HUES6 (cell line): ENCODE results near the gene GNLY.
"Not testable (repeated sequence)": the region's sequence is repeated elsewhere in the genome, so short reads cannot be mapped to it uniquely, and the experiment has no call there.

Experiments
- H3K27ac ChIP-seq: 2 replicates; pipeline ENCODE4 v1.7.0; 2013; ENCODE audit warnings: low read depth, mild to moderate bottlenecking, low read length, inconsistent platforms
- H3K27me3 ChIP-seq: 2 replicates; pipeline ENCODE4 v1.6.1; 2013; ENCODE audit warnings: low read length; ENCODE audit not compliant: control insufficient read depth, insufficient read depth
- H3K36me3 ChIP-seq: 2 replicates; pipeline ENCODE4 v1.6.1; 2013; ENCODE audit warnings: low read length; ENCODE audit not compliant: control insufficient read depth, insufficient read depth
- H3K4me1 ChIP-seq: 2 replicates; pipeline ENCODE4 v1.6.1; 2013; ENCODE audit warnings: low read length; ENCODE audit not compliant: control insufficient read depth, insufficient read depth
- H3K4me3 ChIP-seq: 2 replicates; pipeline ENCODE4 v1.5.1; 2013; ENCODE audit warnings: low read depth, low read length
- H3K9ac ChIP-seq: one replicate; pipeline ENCODE4 v1.6.1; 2013; ENCODE audit warnings: mild to moderate bottlenecking, low read length
- H3K9me3 ChIP-seq: 2 replicates; pipeline ENCODE4 v1.6.1; 2013; ENCODE audit warnings: low read depth, low read length; ENCODE audit not compliant: control insufficient read depth, insufficient read depth

Gene GNLY

GRCh38 chr2:85711578-85712060 is 17.5 kb downstream of the GNLY start:
- no peak overlapping the region for H3K27ac ChIP-seq
- H3K9ac ChIP-seq, result no peak overlapping the region
- 0 out of 2 replicates have a peak, but pooled peaks cover 2% of the 10 kb centered on the region for H3K4me1 ChIP-seq
- H3K4me3 ChIP-seq, result no peak overlapping the region
- H3K36me3 ChIP-seq, result no peaks in the 10 kb centered on the region
- H3K9me3 ChIP-seq, result no peaks in the 10 kb centered on the region
- 0 out of 2 replicates have a peak, but pooled peaks cover 6% of the 10 kb centered on the region for H3K27me3 ChIP-seq

DNA sequence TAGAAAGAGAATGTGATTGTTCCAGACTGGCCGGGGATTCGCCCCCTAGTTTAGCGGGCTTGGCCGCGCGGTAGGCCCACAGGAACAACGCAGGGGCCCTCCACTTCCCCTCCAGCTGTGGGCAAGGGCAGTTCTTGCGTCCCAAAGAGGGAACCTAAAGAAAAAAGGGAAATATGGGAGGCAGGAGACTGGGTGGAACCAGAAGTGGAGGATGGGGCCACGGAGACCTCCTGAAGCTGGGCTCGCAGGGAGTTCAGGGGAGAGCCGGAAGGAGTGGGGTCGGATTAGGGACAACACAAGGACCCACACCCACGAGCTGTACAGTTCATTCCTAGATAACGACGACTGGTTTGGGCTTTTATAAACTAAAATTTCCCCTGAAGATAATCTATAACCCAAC is 18.2 kb downstream of the GNLY start:
- no peak overlapping the region for H3K27ac ChIP-seq
- no peaks in the 10 kb centered on the region for H3K9me3 ChIP-seq
- no peaks in the 10 kb centered on the region for H3K36me3 ChIP-seq
- H3K4me1 ChIP-seq, result 0 out of 2 replicates have a peak, but pooled peaks cover 2% of the 10 kb centered on the region
- no peak overlapping the region for H3K9ac ChIP-seq
- H3K4me3 ChIP-seq, result no peak overlapping the region
- 0 out of 2 replicates have a peak, but pooled peaks cover 5% of the 10 kb centered on the region for H3K27me3 ChIP-seq

DNA sequence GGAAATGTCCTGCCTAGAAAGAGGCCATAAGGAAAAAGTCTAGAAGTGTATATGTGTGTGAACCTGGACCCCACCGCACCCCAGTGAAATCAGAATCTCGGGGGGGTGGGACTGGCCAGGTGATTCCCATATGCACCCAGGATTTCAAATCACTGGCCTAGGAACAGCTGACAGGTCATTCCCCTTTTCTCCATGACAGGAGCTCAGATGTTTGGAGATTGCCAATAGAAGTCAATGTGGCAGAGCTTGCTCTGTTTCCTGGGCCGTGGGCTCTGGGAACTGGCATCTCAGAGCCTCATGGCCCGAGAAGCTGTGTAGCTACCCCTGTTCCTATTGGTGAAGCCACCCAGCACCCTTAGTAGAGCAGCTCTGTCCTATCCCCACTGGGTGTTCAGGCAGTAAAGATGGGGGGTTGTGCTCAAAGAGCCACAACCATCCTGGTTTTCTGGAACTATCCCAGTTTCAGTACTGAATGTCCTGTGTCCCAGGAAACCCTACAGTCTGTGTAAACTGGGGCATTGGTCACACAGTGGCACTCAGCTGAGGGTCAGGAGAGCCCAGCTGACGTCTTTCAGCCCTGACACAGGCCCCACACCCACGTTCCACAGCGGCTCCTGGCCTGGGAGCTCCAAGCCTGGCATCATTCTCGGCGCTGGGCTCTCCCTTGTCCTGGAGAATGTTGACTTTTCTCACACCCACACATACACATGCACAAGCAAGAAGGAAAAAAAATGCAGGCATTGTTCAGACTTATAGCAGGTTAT is 18.9 kb downstream of the GNLY start:
- Histone ChIP-seq H3K36me3 (no peaks in the 10 kb centered on the region), H3K4me1 (0 out of 2 replicates have a peak, but pooled peaks cover 2% of the 10 kb centered on the region), H3K27ac (no peak overlapping the region), H3K4me3 (no peak overlapping the region), H3K9me3 (no peaks in the 10 kb centered on the region), H3K9ac (no peak overlapping the region), H3K27me3 (no peaks in the 10 kb centered on the region)

DNA sequence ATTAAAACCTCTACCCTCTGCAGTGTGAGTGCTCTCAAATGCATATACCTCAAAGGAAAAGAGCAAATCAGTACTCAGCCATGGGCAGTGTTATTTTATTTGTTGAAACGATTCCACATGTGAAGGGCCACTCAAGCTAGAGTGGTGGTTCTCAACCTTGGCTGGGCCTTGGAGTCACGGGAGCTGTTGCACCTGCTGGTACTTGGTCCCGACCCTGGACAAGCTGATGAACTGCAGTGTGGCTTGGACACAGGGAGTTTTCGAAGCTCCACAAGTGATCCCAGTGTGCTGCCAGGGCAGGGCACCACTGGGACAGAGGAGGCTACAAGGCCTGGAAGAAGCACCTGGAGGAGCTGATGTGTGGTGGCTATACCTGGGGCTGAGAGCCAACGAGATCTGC is 19.7 kb downstream of the GNLY start:
- 0 out of 2 replicates have a peak, but pooled peaks cover 2% of the 10 kb centered on the region for H3K4me1 ChIP-seq
- H3K9ac ChIP-seq, result no peak overlapping the region
- no peaks in the 10 kb centered on the region for H3K9me3 ChIP-seq
- H3K27ac ChIP-seq, result no peak overlapping the region
- H3K4me3 ChIP-seq, result no peak overlapping the region
- no peaks in the 10 kb centered on the region for H3K27me3 ChIP-seq
- H3K36me3 ChIP-seq, result no peaks in the 10 kb centered on the region

DNA sequence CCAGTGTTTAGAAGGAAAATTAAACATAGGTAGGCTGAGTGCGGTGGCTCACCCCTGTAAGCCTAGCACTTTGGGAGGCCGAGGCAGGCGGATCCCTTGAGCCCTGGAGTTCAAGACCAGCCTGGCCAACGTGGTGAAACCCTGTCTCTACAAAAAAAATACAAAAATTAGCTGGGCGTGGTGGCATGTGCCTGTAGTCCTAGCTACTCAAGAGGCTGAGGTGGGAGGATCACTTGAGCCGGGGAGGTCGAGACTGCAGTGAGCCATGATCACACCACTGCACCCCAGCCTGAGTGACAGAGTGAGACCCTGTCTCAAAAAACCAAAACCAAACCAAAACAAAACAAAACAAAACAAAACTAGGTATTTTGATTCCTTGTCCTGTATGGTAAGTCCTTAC is 20.3 kb downstream of the GNLY start:
- not testable (repeated sequence) for H3K36me3 ChIP-seq, H3K9me3 ChIP-seq, H3K27ac ChIP-seq, H3K27me3 ChIP-seq, H3K4me3 ChIP-seq, H3K4me1 ChIP-seq, H3K9ac ChIP-seq

DNA sequence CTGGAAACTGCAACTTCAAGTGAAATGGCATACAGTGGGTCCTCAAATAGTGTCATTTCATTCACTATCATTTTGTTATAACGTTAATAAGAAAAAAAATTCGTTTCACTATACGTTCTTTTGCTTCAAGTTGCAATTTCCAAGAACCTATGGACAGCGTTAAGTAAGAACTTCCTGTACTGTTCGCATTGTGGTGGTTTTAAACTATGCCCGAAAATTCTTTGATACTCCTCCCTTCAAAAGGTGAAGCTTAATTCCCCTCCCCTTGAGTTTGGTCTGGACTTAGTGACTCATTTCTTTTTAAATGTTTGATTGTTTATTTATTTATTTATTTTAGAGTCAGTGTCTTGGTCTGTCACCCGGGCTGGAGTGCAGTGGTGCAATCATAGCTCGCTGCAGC is 20.7 kb downstream of the GNLY start:
- Histone ChIP-seq H3K27ac (no peak overlapping the region), H3K36me3 (no peaks in the 10 kb centered on the region), H3K4me1 (0 out of 2 replicates have a peak, but pooled peaks cover 2% of the 10 kb centered on the region), H3K9me3 (no peaks in the 10 kb centered on the region), H3K4me3 (no peak overlapping the region), H3K27me3 (no peaks in the 10 kb centered on the region), H3K9ac (no peak overlapping the region)

DNA sequence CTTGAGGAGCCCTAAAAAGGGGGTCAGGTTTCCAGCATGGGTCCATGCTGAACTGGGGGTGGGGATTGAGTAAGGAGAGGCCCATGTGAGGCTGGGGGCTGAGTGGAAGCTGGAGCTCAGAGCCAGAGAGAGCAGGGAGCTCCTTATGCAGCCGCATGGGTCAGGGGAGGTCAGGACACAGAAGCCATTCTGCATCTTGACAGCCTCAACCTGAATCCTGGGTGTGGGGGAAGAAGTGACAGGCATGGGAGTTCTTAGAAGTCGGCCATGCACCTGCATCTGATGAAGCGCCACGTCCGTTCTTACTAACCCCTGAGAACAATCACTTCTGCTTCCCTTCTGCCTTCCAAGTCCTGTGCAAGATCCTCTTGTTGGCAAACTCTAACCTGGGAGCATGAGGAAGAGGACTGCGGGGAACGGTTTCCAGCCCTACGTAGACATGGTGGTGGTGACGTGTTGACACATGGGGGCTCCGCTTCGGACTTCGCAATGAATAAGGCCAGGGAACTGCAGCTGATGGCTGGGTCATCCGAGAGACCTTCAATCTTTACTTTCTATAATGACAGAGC is 22.3 kb downstream of the GNLY start:
- no peak overlapping the region for H3K4me3 ChIP-seq
- no peaks in the 10 kb centered on the region for H3K36me3 ChIP-seq
- no peak overlapping the region for H3K27ac ChIP-seq
- H3K27me3 ChIP-seq, result no peaks in the 10 kb centered on the region
- no peak overlapping the region for H3K9ac ChIP-seq
- no peaks in the 10 kb centered on the region; the same call in 1 of the 2 replicates for H3K9me3 ChIP-seq
- no peaks in the 10 kb centered on the region for H3K4me1 ChIP-seq

DNA sequence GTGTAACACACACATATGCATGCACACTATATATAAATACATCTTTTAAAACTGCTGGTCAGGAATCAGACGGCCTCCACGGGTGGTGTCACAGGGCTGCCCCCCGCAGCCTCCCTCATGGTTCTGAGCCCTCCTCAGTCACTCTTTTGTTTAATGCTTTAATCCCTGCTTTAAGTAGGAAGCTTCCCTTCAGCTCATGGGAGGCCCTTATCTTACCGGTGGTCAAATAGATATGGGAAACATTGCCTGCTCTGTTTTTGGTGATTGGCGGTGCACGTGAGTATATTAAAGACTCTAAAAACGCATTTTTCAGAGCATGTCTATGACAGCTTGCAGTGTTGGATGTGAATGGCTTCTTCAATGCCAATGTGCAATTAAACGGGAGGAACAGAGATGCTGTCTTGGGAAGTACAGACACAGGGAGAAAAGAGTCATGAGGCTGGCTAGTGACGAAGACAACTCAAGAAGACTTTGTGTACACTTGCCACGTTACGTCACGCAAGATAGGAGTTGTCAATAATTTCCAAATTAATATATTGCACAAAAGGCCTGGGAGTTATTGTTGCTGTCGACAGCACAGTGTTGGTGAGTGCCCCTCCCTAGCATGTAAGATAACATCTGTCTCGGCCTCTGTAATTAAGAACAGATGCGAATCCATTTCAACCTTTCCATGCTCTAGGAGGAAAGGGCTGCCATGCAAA is 23.3 kb downstream of the GNLY start:
- H3K9ac ChIP-seq, result no peak overlapping the region
- H3K9me3 ChIP-seq, result no peaks in the 10 kb centered on the region; the same call in 1 of the 2 replicates
- H3K27me3 ChIP-seq, result no peaks in the 10 kb centered on the region
- no peaks in the 10 kb centered on the region for H3K36me3 ChIP-seq
- no peaks in the 10 kb centered on the region for H3K4me1 ChIP-seq
- no peak overlapping the region for H3K27ac ChIP-seq
- no peak overlapping the region for H3K4me3 ChIP-seq

DNA sequence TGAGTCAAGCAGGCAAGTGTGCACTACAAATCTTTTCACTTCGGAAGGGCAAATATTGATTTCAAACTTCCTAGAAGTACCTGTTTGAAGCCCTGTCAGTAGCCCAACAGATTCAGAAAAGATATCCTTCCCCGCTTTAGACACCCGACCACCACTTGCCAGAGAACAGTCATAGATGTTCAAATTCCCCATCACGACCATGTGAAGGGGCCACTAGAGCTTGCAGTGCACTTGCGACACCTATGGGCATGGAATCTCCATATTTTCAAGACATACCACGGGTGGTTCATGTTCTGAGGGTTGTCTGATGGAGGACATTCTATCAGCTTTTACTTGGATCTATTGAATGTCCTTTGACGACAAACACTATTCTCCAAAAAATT is 23.8 kb downstream of the GNLY start:
- H3K36me3 ChIP-seq, result no peaks in the 10 kb centered on the region
- no peak overlapping the region for H3K4me3 ChIP-seq
- no peaks in the 10 kb centered on the region for H3K4me1 ChIP-seq
- no peaks in the 10 kb centered on the region for H3K27me3 ChIP-seq
- no peaks in the 10 kb centered on the region; the same call in 1 of the 2 replicates for H3K9me3 ChIP-seq
- no peak overlapping the region for H3K27ac ChIP-seq
- H3K9ac ChIP-seq, result no peak overlapping the region

GRCh38 chr2:85718885-85719492 is 24.8 kb downstream of the GNLY start:
- no peak overlapping the region for H3K27ac ChIP-seq

More at GRCh38 chr2:85718885-85719492, 24.8 kb downstream of the GNLY start:
- H3K9ac ChIP-seq, result no peak overlapping the region
- H3K4me1 ChIP-seq, result no peaks in the 10 kb centered on the region
- H3K27me3 ChIP-seq, result no peaks in the 10 kb centered on the region
- H3K4me3 ChIP-seq, result no peak overlapping the region
- no peaks in the 10 kb centered on the region for H3K36me3 ChIP-seq
- H3K9me3 ChIP-seq, result no peaks in the 10 kb centered on the region; the same call in 1 of the 2 replicates
